Fibroblast of lung (primary cell): ENCODE data around the gene CENPU.

Experiments
- EZH2 ChIP-seq: IDR thresholded peaks from 2 replicates; pipeline ENCODE4 v1.5.1; 2012; ENCODE audit warnings: low read length, control low read depth, mild to moderate bottlenecking; ENCODE audit errors: missing control alignments
- TF ChIP-seq, protein P1 (sequence below), 2 donors: IDR thresholded peaks in 1 of 2; conservative IDR thresholded peaks in 1 of 2; 1 replicate in 1 of 2; 2 replicates in 1 of 2; pipeline ENCODE4 v1.5.1; 2011 to 2012; ENCODE audit warnings: low read length in 2 of 2, control low read depth in 1 of 2, inconsistent platforms in 1 of 2, low read depth in 1 of 2, mild to moderate bottlenecking in 1 of 2

- no peak for TF ChIP-seq EZH2
- TF ChIP-seq, protein P1, sequence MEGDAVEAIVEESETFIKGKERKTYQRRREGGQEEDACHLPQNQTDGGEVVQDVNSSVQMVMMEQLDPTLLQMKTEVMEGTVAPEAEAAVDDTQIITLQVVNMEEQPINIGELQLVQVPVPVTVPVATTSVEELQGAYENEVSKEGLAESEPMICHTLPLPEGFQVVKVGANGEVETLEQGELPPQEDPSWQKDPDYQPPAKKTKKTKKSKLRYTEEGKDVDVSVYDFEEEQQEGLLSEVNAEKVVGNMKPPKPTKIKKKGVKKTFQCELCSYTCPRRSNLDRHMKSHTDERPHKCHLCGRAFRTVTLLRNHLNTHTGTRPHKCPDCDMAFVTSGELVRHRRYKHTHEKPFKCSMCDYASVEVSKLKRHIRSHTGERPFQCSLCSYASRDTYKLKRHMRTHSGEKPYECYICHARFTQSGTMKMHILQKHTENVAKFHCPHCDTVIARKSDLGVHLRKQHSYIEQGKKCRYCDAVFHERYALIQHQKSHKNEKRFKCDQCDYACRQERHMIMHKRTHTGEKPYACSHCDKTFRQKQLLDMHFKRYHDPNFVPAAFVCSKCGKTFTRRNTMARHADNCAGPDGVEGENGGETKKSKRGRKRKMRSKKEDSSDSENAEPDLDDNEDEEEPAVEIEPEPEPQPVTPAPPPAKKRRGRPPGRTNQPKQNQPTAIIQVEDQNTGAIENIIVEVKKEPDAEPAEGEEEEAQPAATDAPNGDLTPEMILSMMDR (conservative IDR thresholded peaks at IDR 0.05 in 1 of 2, IDR thresholded peaks at IDR 0.05 in 1 of 2; ENCODE audit: low read depth in 1 of 2, low read length in 2 of 2) = no peak
Measured at GRCh38 chr4:184688447-184688846, 45.4 kb downstream of the CENPU start.
